ENCODE results near the gene NCOR1. TPM values are rescaled to one million over a fixed set of nuclear protein-coding genes. Genes with fewer than 3 reads are reported as not detected.

NCOR1 gene
- polyA plus RNA-seq, 3 donors from 2014 or later = 18.8 to 192 (median 35.0) TPM

GRCh38 chr17:16048811-16049449 lies 166.4 kb downstream of the NCOR1 start:
- Mint-ChIP-seq H3K27me3 (ENCODE audit: low read depth in 3 of 3) (peaks cover 0 to 9% (median 2%) of the 10 kb centered on the region in 3 donors), H3K4me1 (peaks cover 12 to 33% of the 10 kb centered on the region in 2 donors), H3K27ac (no peak overlapping the region), H3K9me3 (no peaks in the 10 kb centered on the region), H3K4me3 (no peak overlapping the region), H3K36me3 (peaks cover 25 to 51% (median 31%) of the 10 kb centered on the region in 3 donors)
- no peak for DNase-seq

GRCh38 chr17:16046966-16047365 lies 168.4 kb downstream of the NCOR1 start:
- no peak overlapping the region for H3K4me3 Mint-ChIP-seq
- peaks cover 19 to 44% (median 33%) of the 10 kb centered on the region in 3 donors for H3K36me3 Mint-ChIP-seq
- peak overlapping the region in 4 of 6 donors; percentile 9 to 40 (median 22) for H3K27ac Mint-ChIP-seq
- no peak for DNase-seq
- H3K9me3 Mint-ChIP-seq = no peaks in the 10 kb centered on the region
- peaks cover 0 to 7% (median 0%) of the 10 kb centered on the region in 3 donors for H3K27me3 Mint-ChIP-seq (ENCODE audit: low read depth in 3 of 3)
- H3K4me1 Mint-ChIP-seq = peaks cover 4 to 13% of the 10 kb centered on the region in 2 donors

GRCh38 chr17:16044487-16044886 lies 170.8 kb downstream of the NCOR1 start:
- Mint-ChIP-seq H3K4me1 (peaks cover 0 to 8% of the 10 kb centered on the region in 2 donors), H3K9me3 (no peaks in the 10 kb centered on the region), H3K27me3 (ENCODE audit: low read depth in 3 of 3) (peaks cover 0 to 5% (median 0%) of the 10 kb centered on the region in 3 donors), H3K4me3 (no peak overlapping the region), H3K36me3 (peaks cover 15 to 44% (median 29%) of the 10 kb centered on the region in 3 donors), H3K27ac (peak overlapping the region in 2 of 6 donors; percentile 2 to 31)
- no peak for DNase-seq

GRCh38 chr17:16040710-16041251 lies 174.6 kb downstream of the NCOR1 start:
- Mint-ChIP-seq H3K4me3 (no peak overlapping the region), H3K27ac (peak overlapping the region in 3 of 6 donors; percentile 43 to 69 (median 53)), H3K9me3 (no peaks in the 10 kb centered on the region), H3K4me1 (peaks cover 0 to 6% of the 10 kb centered on the region in 2 donors), H3K27me3 (ENCODE audit: low read depth in 3 of 3) (peaks cover 0 to 8% (median 0%) of the 10 kb centered on the region in 3 donors), H3K36me3 (peaks cover 13 to 39% (median 16%) of the 10 kb centered on the region in 3 donors)
- no peak for DNase-seq

- DNase-seq = no peak
- no peak overlapping the region for H3K4me3 Mint-ChIP-seq
- peak overlapping the region; percentile 13 to 83 (median 52) for H3K27ac Mint-ChIP-seq
- peaks cover 13 to 43% (median 27%) of the 10 kb centered on the region in 3 donors for H3K36me3 Mint-ChIP-seq
- peaks cover 0 to 2% (median 0%) of the 10 kb centered on the region in 3 donors for H3K27me3 Mint-ChIP-seq (ENCODE audit: low read depth in 3 of 3)
- peaks cover 0 to 6% of the 10 kb centered on the region in 2 donors for H3K4me1 Mint-ChIP-seq
- H3K9me3 Mint-ChIP-seq = no peaks in the 10 kb centered on the region
Measured at GRCh38 chr17:16037636-16038035, 177.7 kb downstream of the NCOR1 start.

- H3K36me3 Mint-ChIP-seq = peaks cover 10 to 49% (median 32%) of the 10 kb centered on the region in 3 donors
- H3K27ac Mint-ChIP-seq = peak overlapping the region in 3 of 6 donors; percentile 60 to 66 (median 62)
- H3K4me3 Mint-ChIP-seq = no peak overlapping the region
- no peak for DNase-seq
- no peaks in the 10 kb centered on the region for H3K9me3 Mint-ChIP-seq
- peaks cover 0 to 6% (median 2%) of the 10 kb centered on the region in 3 donors for H3K27me3 Mint-ChIP-seq (ENCODE audit: low read depth in 3 of 3)
- H3K4me1 Mint-ChIP-seq = peaks cover 0 to 6% of the 10 kb centered on the region in 2 donors
Measured at GRCh38 chr17:16036261-16036660, 179.1 kb downstream of the NCOR1 start.

GRCh38 chr17:16033729-16034349 lies 181.5 kb downstream of the NCOR1 start:
- Mint-ChIP-seq H3K27me3 (ENCODE audit: low read depth in 3 of 3) (peaks cover 0 to 6% (median 2%) of the 10 kb centered on the region in 3 donors), H3K36me3 (peaks cover 17 to 57% (median 43%) of the 10 kb centered on the region in 3 donors)
- DNase-seq = no peak

GRCh38 chr17:16027708-16028584 lies 187.4 kb downstream of the NCOR1 start:
- no peaks in the 10 kb centered on the region for H3K9me3 Mint-ChIP-seq
- no peak for DNase-seq
- no peak overlapping the region for H3K4me3 Mint-ChIP-seq
- H3K4me1 Mint-ChIP-seq = peaks cover 0 to 3% of the 10 kb centered on the region in 2 donors
- H3K36me3 Mint-ChIP-seq = peaks cover 16 to 55% (median 23%) of the 10 kb centered on the region in 3 donors
- peaks cover 0 to 9% (median 0%) of the 10 kb centered on the region in 3 donors for H3K27me3 Mint-ChIP-seq (ENCODE audit: low read depth in 3 of 3)
- peak overlapping the region in 4 of 6 donors; percentile 43 to 72 (median 66) for H3K27ac Mint-ChIP-seq

More at GRCh38 chr17:16033729-16034349, 181.5 kb downstream of the NCOR1 start:
- Mint-ChIP-seq H3K4me3 (no peak overlapping the region), H3K4me1 (peaks cover 0 to 6% of the 10 kb centered on the region in 2 donors), H3K27ac (peak overlapping the region in 3 of 6 donors; percentile 51 to 64 (median 58)), H3K9me3 (no peaks in the 10 kb centered on the region)

- Mint-ChIP-seq H3K27ac (peak overlapping the region in 4 of 6 donors; percentile 12 to 35 (median 18)), H3K36me3 (peaks cover 16 to 45% (median 16%) of the 10 kb centered on the region in 3 donors), H3K4me1 (peaks cover 0 to 3% of the 10 kb centered on the region in 2 donors), H3K27me3 (ENCODE audit: low read depth in 3 of 3) (peaks cover 0 to 4% (median 0%) of the 10 kb centered on the region in 3 donors), H3K9me3 (no peaks in the 10 kb centered on the region), H3K4me3 (no peak overlapping the region)
- DNase-seq = no peak
Measured at GRCh38 chr17:16026895-16027294, 188.4 kb downstream of the NCOR1 start.

- Mint-ChIP-seq H3K27me3 (ENCODE audit: low read depth in 3 of 3) (peaks cover 0 to 4% (median 0%) of the 10 kb centered on the region in 3 donors), H3K4me3 (no peak overlapping the region), H3K4me1 (peaks cover 3 to 7% of the 10 kb centered on the region in 2 donors), H3K9me3 (no peaks in the 10 kb centered on the region), H3K36me3 (peaks cover 15 to 39% (median 16%) of the 10 kb centered on the region in 3 donors), H3K27ac (peak overlapping the region in 2 of 6 donors; percentile 23 to 33)
- DNase-seq = no peak
Measured at GRCh38 chr17:16025202-16025601, 190.1 kb downstream of the NCOR1 start.

- H3K9me3 Mint-ChIP-seq = no peaks in the 10 kb centered on the region
- peaks cover 8 to 10% of the 10 kb centered on the region in 2 donors for H3K4me1 Mint-ChIP-seq
- H3K27me3 Mint-ChIP-seq (ENCODE audit: low read depth in 3 of 3) = peaks cover 0 to 4% (median 0%) of the 10 kb centered on the region in 3 donors
- no peak for DNase-seq
- peaks cover 9 to 29% (median 10%) of the 10 kb centered on the region in 3 donors for H3K36me3 Mint-ChIP-seq
- H3K27ac Mint-ChIP-seq = peak overlapping the region in 1 of 6 donors; percentile 24
- H3K4me3 Mint-ChIP-seq = no peak overlapping the region
Measured at GRCh38 chr17:16023881-16024280, 191.5 kb downstream of the NCOR1 start.

GRCh38 chr17:16019347-16019746 lies 196.0 kb downstream of the NCOR1 start:
- Mint-ChIP-seq H3K27ac (no peak overlapping the region), H3K4me3 (no peak overlapping the region), H3K9me3 (no peaks in the 10 kb centered on the region), H3K36me3 (peaks cover 3 to 12% (median 8%) of the 10 kb centered on the region in 3 donors), H3K27me3 (ENCODE audit: low read depth in 3 of 3) (peaks cover 0 to 2% (median under 1%) of the 10 kb centered on the region in 3 donors), H3K4me1 (peaks cover 7 to 10% of the 10 kb centered on the region in 2 donors)
- DNase-seq = no peak

GRCh38 chr17:16013943-16014407 lies 201.4 kb downstream of the NCOR1 start:
- no peaks in the 10 kb centered on the region for H3K9me3 Mint-ChIP-seq
- H3K4me3 Mint-ChIP-seq = no peak overlapping the region
- peaks cover 0 to 5% (median 3%) of the 10 kb centered on the region in 3 donors for H3K27me3 Mint-ChIP-seq (ENCODE audit: low read depth in 3 of 3)
- H3K36me3 Mint-ChIP-seq = peaks cover 7 to 13% (median 11%) of the 10 kb centered on the region in 3 donors
- H3K4me1 Mint-ChIP-seq = no peaks in the 10 kb centered on the region
- no peak for DNase-seq
- no peak overlapping the region for H3K27ac Mint-ChIP-seq
